Body of pancreas (tissue), 4 donors: ENCODE results near the gene RAB11FIP5.

Experiments
- CTCF ChIP-seq, 7 experiments: fragments of 450-650 bp in 4 of 7; fragments of 200-600 bp in 3 of 7; sonication (generic) in 3 of 7; IDR thresholded peaks; one replicate each; pipeline ENCODE4 v1.5.1; 2016 to 2019; ENCODE audit warnings: antibody characterized with exemption in 7 of 7
- POLR2A ChIP-seq, 3 donors: fragments of 450-650 bp; IDR thresholded peaks; one replicate each; pipeline ENCODE4 v1.6.1; 2016; ENCODE audit warnings: antibody characterized with exemption in 3 of 3, mild to moderate bottlenecking in 2 of 3

DNA sequence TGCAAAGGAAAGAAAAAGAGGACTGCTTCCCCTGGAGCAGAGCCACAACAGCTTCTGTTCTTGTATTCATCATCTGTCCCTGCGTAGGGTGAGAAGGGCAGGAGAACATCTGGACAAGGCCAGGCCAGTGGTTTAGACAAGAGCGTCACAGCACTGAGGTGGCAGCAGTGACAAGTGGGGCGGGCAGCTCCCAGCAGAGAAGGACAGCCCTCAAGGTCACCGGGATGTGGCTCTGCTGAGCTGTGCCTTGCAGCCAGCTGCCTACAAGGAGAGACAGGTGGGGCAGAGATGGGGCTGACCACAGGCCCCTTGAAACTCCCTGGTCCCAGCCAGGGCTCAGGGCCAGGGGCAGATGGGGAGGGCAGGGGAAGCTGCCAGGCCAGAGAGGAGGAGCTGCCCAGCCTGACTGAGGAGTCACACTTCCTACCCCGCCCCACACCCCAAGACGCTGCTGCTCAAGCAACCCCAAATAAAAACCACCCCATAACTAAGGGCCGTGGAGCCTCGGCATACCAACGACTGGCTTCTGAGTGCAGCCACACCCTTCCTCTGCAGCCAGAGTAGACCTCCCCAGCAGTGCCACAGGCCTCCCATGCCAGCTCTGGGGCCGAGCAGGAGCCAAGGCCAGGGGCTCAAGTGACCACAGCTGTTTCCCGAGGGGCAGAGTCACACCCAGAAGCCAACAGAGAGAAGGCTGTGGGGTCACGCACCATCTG, 5.4 kb downstream of the RAB11FIP5 start:
- TF ChIP-seq POLR2A (IDR thresholded peaks at IDR 0.05): no peak
- TF ChIP-seq CTCF (IDR thresholded peaks at IDR 0.05): no peak
